Ovary (tissue), 3 donors: ENCODE data around the gene PLXNA4.

ENCODE experiments used
- EP300 ChIP-seq: sonication (generic); formaldehyde crosslinking; IDR thresholded peaks from one replicate; pipeline ENCODE4 v1.6.1; 2017; ENCODE audit warnings: antibody characterized with exemption
- TF ChIP-seq, protein P1 (sequence below), 3 donors: fragments of 450-650 bp in 2 of 3; fragments of 200-600 bp in 1 of 3; IDR thresholded peaks; one replicate each; pipeline versions ENCODE4 v1.5.1 to v1.8.0; 2016 to 2022; ENCODE audit warnings: antibody characterized with exemption in 3 of 3, mild to moderate bottlenecking in 1 of 3
- donor health status: DM: no; HTN: no; CAD: no.

- TF ChIP-seq EP300, result no peak
- TF ChIP-seq, protein P1, sequence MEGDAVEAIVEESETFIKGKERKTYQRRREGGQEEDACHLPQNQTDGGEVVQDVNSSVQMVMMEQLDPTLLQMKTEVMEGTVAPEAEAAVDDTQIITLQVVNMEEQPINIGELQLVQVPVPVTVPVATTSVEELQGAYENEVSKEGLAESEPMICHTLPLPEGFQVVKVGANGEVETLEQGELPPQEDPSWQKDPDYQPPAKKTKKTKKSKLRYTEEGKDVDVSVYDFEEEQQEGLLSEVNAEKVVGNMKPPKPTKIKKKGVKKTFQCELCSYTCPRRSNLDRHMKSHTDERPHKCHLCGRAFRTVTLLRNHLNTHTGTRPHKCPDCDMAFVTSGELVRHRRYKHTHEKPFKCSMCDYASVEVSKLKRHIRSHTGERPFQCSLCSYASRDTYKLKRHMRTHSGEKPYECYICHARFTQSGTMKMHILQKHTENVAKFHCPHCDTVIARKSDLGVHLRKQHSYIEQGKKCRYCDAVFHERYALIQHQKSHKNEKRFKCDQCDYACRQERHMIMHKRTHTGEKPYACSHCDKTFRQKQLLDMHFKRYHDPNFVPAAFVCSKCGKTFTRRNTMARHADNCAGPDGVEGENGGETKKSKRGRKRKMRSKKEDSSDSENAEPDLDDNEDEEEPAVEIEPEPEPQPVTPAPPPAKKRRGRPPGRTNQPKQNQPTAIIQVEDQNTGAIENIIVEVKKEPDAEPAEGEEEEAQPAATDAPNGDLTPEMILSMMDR (IDR thresholded peaks at IDR 0.05), result no peak
These were observed 165.3 kb downstream of the PLXNA4 start for GRCh38 chr7:132410861-132411541.
